Astrocyte of the cerebellum (primary cell): ENCODE results near the gene ZMIZ1.

ENCODE experiments used
- DNase-seq: peaks from one replicate; pipeline ENCODE4 v3.0.0-alpha.2; 2011; ENCODE audit warnings: low read depth
- H3K4me3 ChIP-seq: 2 replicates; pipeline ENCODE4 v1.5.1; 2011; ENCODE audit warnings: mild to moderate bottlenecking, low read depth, low read length, moderate library complexity
- CTCF ChIP-seq: IDR thresholded peaks from 2 replicates; pipeline ENCODE4 v1.5.1; 2012; ENCODE audit warnings: low read length, low read depth, moderate library complexity, mild to moderate bottlenecking; ENCODE audit errors: missing control alignments
- in situ Hi-C: cut with HindIII; loops from 2 replicates; pipeline ENCODE4 v1.10.0; 2017; ENCODE audit warnings: low sequenced_read_pairs

ZMIZ1 gene

GRCh38 chr10:79111846-79112614 is 43.3 kb downstream of the ZMIZ1 start:
- H3K4me3 ChIP-seq: no peak overlapping the region
- no peak for TF ChIP-seq CTCF
- no peak for DNase-seq
- in situ Hi-C loops: loop anchor here (5.0 kb wide), 1 partner anchor 40 kb away; no protein-coding TSS in a partner anchor

GRCh38 chr10:79112881-79113431 is 44.2 kb downstream of the ZMIZ1 start:
- in situ Hi-C loops: loop anchor here (5.0 kb wide), 1 partner anchor 41 kb away; no protein-coding TSS in a partner anchor
- TF ChIP-seq CTCF: no peak
- no peak overlapping the region for H3K4me3 ChIP-seq
- DNase-seq: no peak

GRCh38 chr10:79113827-79114226 is 45.1 kb downstream of the ZMIZ1 start:
- TF ChIP-seq CTCF: no peak
- DNase-seq: no peak
- in situ Hi-C loops: loop anchor here (5.0 kb wide), 1 partner anchor 42 kb away; no protein-coding TSS in a partner anchor
- H3K4me3 ChIP-seq: no peak overlapping the region

GRCh38 chr10:79115302-79115701 is 46.5 kb downstream of the ZMIZ1 start:
- in situ Hi-C loops: no loop called here
- DNase-seq: no peak
- H3K4me3 ChIP-seq: no peak overlapping the region
- TF ChIP-seq CTCF: no peak

- TF ChIP-seq CTCF: no peak
- in situ Hi-C loops: no loop called here
Measured at GRCh38 chr10:79116368-79116767, 47.6 kb downstream of the ZMIZ1 start.

GRCh38 chr10:79116801-79117723 is 48.3 kb downstream of the ZMIZ1 start:
- DNase-seq: no peak
- no peak overlapping the region for H3K4me3 ChIP-seq
- in situ Hi-C loops: no loop called here
- no peak for TF ChIP-seq CTCF

More at GRCh38 chr10:79116368-79116767, 47.6 kb downstream of the ZMIZ1 start:
- no peak overlapping the region for H3K4me3 ChIP-seq
- DNase-seq: no peak
